ENCODE measurements around the gene PTPN21.

The PTPN21 gene

DNA sequence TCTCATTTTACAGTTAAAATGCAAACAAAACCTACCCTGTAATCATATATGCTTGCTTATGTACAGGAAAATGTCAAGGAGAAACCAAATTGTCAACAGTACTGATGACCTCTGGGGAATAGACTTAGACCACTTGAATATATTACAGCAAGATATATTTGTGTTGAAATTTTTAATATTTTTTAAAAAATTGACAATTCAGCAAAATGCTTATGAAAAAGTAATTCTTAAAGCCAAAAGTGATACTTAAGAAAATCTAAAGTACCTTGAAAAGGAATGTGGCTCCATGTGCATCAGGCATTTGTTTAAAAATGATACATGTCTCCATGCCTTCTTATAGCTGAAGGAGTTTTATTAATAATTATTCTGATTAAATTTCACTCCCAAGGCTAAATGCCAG, 49.2 kb downstream of the PTPN21 start:
- TF ChIP-seq, protein P1, sequence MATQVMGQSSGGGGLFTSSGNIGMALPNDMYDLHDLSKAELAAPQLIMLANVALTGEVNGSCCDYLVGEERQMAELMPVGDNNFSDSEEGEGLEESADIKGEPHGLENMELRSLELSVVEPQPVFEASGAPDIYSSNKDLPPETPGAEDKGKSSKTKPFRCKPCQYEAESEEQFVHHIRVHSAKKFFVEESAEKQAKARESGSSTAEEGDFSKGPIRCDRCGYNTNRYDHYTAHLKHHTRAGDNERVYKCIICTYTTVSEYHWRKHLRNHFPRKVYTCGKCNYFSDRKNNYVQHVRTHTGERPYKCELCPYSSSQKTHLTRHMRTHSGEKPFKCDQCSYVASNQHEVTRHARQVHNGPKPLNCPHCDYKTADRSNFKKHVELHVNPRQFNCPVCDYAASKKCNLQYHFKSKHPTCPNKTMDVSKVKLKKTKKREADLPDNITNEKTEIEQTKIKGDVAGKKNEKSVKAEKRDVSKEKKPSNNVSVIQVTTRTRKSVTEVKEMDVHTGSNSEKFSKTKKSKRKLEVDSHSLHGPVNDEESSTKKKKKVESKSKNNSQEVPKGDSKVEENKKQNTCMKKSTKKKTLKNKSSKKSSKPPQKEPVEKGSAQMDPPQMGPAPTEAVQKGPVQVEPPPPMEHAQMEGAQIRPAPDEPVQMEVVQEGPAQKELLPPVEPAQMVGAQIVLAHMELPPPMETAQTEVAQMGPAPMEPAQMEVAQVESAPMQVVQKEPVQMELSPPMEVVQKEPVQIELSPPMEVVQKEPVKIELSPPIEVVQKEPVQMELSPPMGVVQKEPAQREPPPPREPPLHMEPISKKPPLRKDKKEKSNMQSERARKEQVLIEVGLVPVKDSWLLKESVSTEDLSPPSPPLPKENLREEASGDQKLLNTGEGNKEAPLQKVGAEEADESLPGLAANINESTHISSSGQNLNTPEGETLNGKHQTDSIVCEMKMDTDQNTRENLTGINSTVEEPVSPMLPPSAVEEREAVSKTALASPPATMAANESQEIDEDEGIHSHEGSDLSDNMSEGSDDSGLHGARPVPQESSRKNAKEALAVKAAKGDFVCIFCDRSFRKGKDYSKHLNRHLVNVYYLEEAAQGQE (IDR thresholded peaks at IDR 0.05; ENCODE audit: insufficient replicate concordance, low read depth): no peak
- TF ChIP-seq, protein P2, sequence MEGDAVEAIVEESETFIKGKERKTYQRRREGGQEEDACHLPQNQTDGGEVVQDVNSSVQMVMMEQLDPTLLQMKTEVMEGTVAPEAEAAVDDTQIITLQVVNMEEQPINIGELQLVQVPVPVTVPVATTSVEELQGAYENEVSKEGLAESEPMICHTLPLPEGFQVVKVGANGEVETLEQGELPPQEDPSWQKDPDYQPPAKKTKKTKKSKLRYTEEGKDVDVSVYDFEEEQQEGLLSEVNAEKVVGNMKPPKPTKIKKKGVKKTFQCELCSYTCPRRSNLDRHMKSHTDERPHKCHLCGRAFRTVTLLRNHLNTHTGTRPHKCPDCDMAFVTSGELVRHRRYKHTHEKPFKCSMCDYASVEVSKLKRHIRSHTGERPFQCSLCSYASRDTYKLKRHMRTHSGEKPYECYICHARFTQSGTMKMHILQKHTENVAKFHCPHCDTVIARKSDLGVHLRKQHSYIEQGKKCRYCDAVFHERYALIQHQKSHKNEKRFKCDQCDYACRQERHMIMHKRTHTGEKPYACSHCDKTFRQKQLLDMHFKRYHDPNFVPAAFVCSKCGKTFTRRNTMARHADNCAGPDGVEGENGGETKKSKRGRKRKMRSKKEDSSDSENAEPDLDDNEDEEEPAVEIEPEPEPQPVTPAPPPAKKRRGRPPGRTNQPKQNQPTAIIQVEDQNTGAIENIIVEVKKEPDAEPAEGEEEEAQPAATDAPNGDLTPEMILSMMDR (IDR thresholded peaks at IDR 0.05; ENCODE audit: insufficient read depth, low read length): no peak
- TF ChIP-seq GABPA (IDR thresholded peaks at IDR 0.05; ENCODE audit: low read depth) (no peak), POLR2AphosphoS5 (IDR thresholded peaks at IDR 0.05; ENCODE audit: low read depth) (no peak)
- no peak for DNase-seq (ENCODE audit: low read depth in 1 of 2, low spot score in 1 of 2)
- Histone ChIP-seq H3K27me3 (ENCODE audit: insufficient read depth, poor library complexity, severe bottlenecking) (no peaks in the 10 kb centered on the region), H3K27ac (replicated peaks) (no peak overlapping the region), H3K4me3 (replicated peaks; ENCODE audit: insufficient read depth, low read length) (no peak overlapping the region)

DNA sequence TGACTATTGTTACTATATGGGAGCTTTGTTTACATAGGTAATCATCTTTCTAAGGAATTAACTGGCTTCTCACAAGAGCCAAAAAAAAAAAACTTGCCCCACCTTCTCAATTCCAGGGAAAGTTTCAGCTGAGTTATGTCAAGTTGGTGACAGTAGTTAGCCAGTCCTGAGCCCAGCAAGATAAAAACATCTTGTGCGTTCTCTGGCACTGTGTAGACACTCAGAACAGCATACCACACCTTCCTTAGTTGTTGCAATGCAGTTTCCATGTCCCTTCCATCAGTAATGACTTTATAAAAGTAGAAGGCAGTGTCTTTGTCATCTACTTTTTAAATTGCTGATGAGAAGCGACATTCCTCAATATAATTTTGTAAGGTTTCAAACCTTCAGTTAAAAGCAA, 50.2 kb downstream of the PTPN21 start:
- Histone ChIP-seq H3K27ac (replicated peaks) (no peak overlapping the region), H3K4me3 (replicated peaks; ENCODE audit: insufficient read depth, low read length) (no peak overlapping the region), H3K27me3 (ENCODE audit: insufficient read depth, poor library complexity, severe bottlenecking) (no peaks in the 10 kb centered on the region)
- no peak for DNase-seq (ENCODE audit: low read depth in 1 of 2, low spot score in 1 of 2)
- TF ChIP-seq, protein P1 (IDR thresholded peaks at IDR 0.05; ENCODE audit: insufficient replicate concordance, low read depth): no peak
- no peak for TF ChIP-seq SPI1 (IDR thresholded peaks at IDR 0.05; ENCODE audit: borderline replicate concordance, low read depth)
- no peak for TF ChIP-seq GABPA (IDR thresholded peaks at IDR 0.05; ENCODE audit: low read depth)
- TF ChIP-seq, protein P2 (IDR thresholded peaks at IDR 0.05; ENCODE audit: insufficient read depth, low read length): no peak
- TF ChIP-seq POLR2AphosphoS5 (IDR thresholded peaks at IDR 0.05; ENCODE audit: low read depth): no peak

DNA sequence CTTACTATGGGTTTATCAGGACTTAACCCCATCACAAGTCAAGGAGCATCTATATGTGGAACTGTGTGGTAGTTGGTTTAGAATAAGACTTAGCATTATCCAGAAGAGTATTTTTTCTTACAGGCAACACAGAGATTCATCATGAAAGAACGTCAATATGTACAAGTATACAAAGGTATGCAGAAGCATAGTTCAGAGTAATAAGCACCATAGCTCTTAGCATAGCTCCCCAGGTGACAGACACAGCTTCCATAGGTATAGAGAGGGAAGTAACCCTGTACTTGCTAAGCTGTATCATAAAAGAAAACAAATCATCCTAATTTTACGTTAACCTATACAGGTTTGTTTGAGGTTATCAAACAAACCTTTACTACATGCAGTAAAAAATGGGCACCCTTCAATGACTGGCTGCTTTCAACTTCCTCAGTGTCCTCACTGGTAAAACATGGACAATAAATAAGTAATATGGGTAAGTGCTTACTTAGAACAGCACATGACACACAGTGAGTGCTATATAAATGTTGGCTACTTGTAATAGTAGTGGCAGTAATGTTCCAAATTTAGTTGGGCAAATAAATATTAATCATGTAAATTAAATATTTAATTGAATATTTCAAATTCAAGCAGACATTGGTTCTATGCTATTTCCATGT, 50.9 kb downstream of the PTPN21 start:
- no peaks in the 10 kb centered on the region for H3K27me3 ChIP-seq (ENCODE audit: insufficient read depth, poor library complexity, severe bottlenecking)
- no peak overlapping the region for H3K27ac ChIP-seq (replicated peaks)
- no peak for TF ChIP-seq GABPA (IDR thresholded peaks at IDR 0.05; ENCODE audit: low read depth)
- TF ChIP-seq, protein P2 (IDR thresholded peaks at IDR 0.05; ENCODE audit: insufficient read depth, low read length): no peak
- TF ChIP-seq POLR2AphosphoS5 (IDR thresholded peaks at IDR 0.05; ENCODE audit: low read depth): no peak
- TF ChIP-seq, protein P1 (IDR thresholded peaks at IDR 0.05; ENCODE audit: insufficient replicate concordance, low read depth): no peak
- no peak overlapping the region for H3K4me3 ChIP-seq (replicated peaks; ENCODE audit: insufficient read depth, low read length)
- DNase-seq (ENCODE audit: low read depth in 1 of 2, low spot score in 1 of 2): no peak

Measured in HL-60 (cell line).